GM23248 (cell line): Measurements from ENCODE around the gene MPZL3. TPM values are rescaled to one million over a fixed set of nuclear protein-coding genes. Genes with fewer than 3 reads are reported as not detected.

Experiments
- DNase-seq: peaks from one replicate; pipeline ENCODE4 v3.0.0-alpha.2; 2015
- H2AFZ ChIP-seq: fragments of 200-600 bp; sonication (generic); 2 replicates; pipeline ENCODE4 v1.6.1; 2016; ENCODE audit warnings: antibody characterized with exemption
- H3F3A ChIP-seq: fragments of 200-600 bp; sonication (generic); 2 replicates; pipeline ENCODE4 v1.6.1; 2016; ENCODE audit warnings: mild to moderate bottlenecking, antibody characterized with exemption, mixed run types; ENCODE audit not compliant: insufficient read depth
- H3K27ac ChIP-seq: fragments of 200-600 bp; sonication (generic); 2 replicates; pipeline ENCODE4 v1.5.1; 2016; ENCODE audit warnings: mild to moderate bottlenecking
- H3K27me3 ChIP-seq: fragments of 200-600 bp; sonication (generic); replicated peaks from 2 replicates; pipeline ENCODE4 v1.6.1; 2016; ENCODE audit warnings: mild to moderate bottlenecking; ENCODE audit not compliant: insufficient read depth
- H3K36me3 ChIP-seq: fragments of 200-600 bp; sonication (generic); 2 replicates; pipeline ENCODE4 v1.6.1; 2016; ENCODE audit warnings: low read depth, mild to moderate bottlenecking
- H3K4me1 ChIP-seq: fragments of 200-600 bp; sonication (generic); 2 replicates; pipeline ENCODE4 v1.6.1; 2016; ENCODE audit warnings: mild to moderate bottlenecking; ENCODE audit not compliant: insufficient read depth
- H3K4me2 ChIP-seq: fragments of 200-600 bp; sonication (generic); one replicate; pipeline ENCODE4 v1.6.1; 2016; ENCODE audit warnings: mild to moderate bottlenecking; ENCODE audit not compliant: unreplicated experiment
- H3K4me3 ChIP-seq: fragments of 200-600 bp; sonication (generic); 2 replicates; pipeline ENCODE4 v1.5.1; 2016; ENCODE audit warnings: mild to moderate bottlenecking
- H3K79me2 ChIP-seq: fragments of 200-600 bp; sonication (generic); 2 replicates; pipeline ENCODE4 v1.6.1; 2016; ENCODE audit warnings: mild to moderate bottlenecking; ENCODE audit not compliant: insufficient read depth
- H3K9ac ChIP-seq: fragments of 200-600 bp; sonication (generic); 2 replicates; pipeline ENCODE4 v1.6.1; 2016; ENCODE audit warnings: mild to moderate bottlenecking
- H3K9me2 ChIP-seq: fragments of 200-600 bp; sonication (generic); 2 replicates; pipeline ENCODE4 v1.6.1; 2016; ENCODE audit warnings: mixed run types, mild to moderate bottlenecking, moderate library complexity; ENCODE audit not compliant: insufficient read depth
- H3K9me3 ChIP-seq: fragments of 200-600 bp; sonication (generic); one replicate; pipeline ENCODE4 v1.6.1; 2017; ENCODE audit warnings: low read depth
- H4K20me1 ChIP-seq: fragments of 200-600 bp; sonication (generic); 2 replicates; pipeline ENCODE4 v1.6.0; 2016; ENCODE audit not compliant: insufficient read depth
- EZH2 ChIP-seq: fragments of 200-600 bp; sonication (generic); IDR thresholded peaks from 2 replicates; pipeline ENCODE4 v1.6.1; 2018; ENCODE audit warnings: antibody characterized with exemption, mild to moderate bottlenecking; ENCODE audit not compliant: insufficient read depth, poor library complexity, severe bottlenecking
- EZH2phosphoT487 ChIP-seq: fragments of 200-600 bp; sonication (generic); IDR thresholded peaks from 2 replicates; pipeline ENCODE4 v1.6.1; 2018; ENCODE audit warnings: antibody characterized with exemption, moderate library complexity, mild to moderate bottlenecking, low read depth; ENCODE audit not compliant: insufficient read depth
- WGBS, 2 experiments: methylation state at CpG; one replicate each; pipeline ENCODE4 v1.1.6; 2015 to 2017; ENCODE audit warnings: low lambda C conversion rate in 2 of 2, low coverage in 1 of 2; ENCODE audit errors: missing lambda C conversion rate in 2 of 2; 5-methylcytosine and 5-hydroxymethylcytosine counted together
- in situ Hi-C: fragments of 300-500 bp; cut with MboI; formaldehyde crosslinking; loops from 2 replicates; pipeline ENCODE4 v1.15.0; 2020
- polyA plus RNA-seq: library from polyadenylated mRNA; unstranded; fragments of >200 nt; fragmentation: Nextera tagmentation; extraction: Ambion mirVana; gene quantifications from 2 replicates; pipeline ENCODE4 v1.2.1, GENCODE V29; 2016
- total RNA-seq: library from RNA; depleted of rRNA; stranded (reverse); fragments of >200 nt; shearing (Covaris generic); gene quantifications from 2 replicates; pipeline ENCODE4 v1.2.3, GENCODE V29; 2014

The MPZL3 gene
- total and polyA plus RNA-seq, 2 experiments from 2014 or later: 0.78 to 1.3 TPM

DNA sequence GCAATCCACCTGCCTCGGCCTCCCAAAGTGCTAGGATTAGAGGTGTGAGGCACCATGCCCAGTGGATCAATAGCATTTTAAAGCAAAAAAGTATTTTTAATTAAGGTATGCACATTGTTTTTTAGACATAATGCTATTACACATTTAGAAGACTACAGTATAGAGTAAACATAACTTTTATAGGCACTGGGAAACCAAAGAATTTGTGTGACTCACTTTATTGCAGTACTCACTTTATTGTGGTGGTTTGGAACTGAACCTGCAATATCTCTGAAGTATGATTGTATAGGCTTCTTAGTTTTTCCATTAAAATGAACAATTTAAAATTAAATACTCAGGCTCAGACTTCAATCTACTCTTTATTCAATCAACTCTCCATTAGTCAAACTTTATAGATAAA is 34.8 kb upstream of the MPZL3 start:
- TF ChIP-seq EZH2 (no peak), EZH2phosphoT487 (no peak)
- Histone ChIP-seq H3F3A (no peaks in the 10 kb centered on the region), H3K9ac (no peak overlapping the region), H3K27ac (no peak overlapping the region), H2AFZ (no peak overlapping the region), H3K9me2 (no peaks in the 10 kb centered on the region), H4K20me1 (no peaks in the 10 kb centered on the region), H3K9me3 (no peaks in the 10 kb centered on the region), H3K4me3 (no peak overlapping the region), H3K4me2 (no peak overlapping the region), H3K27me3 (peaks cover 30% of the 10 kb centered on the region), H3K36me3 (no peaks in the 10 kb centered on the region), H3K79me2 (no peaks in the 10 kb centered on the region), H3K4me1 (no peaks in the 10 kb centered on the region)
- in situ Hi-C loops: no loop called here
- WGBS, 2 experiments: 48 to 53% methylated on average over 1 of the region's 1 CpG
- DNase-seq: peak; percentile 44

GRCh38 chr11:118286545-118286944 is 34.4 kb upstream of the MPZL3 start:
- Histone ChIP-seq H3K79me2 (no peaks in the 10 kb centered on the region), H3F3A (no peaks in the 10 kb centered on the region), H2AFZ (no peak overlapping the region), H3K9me2 (no peaks in the 10 kb centered on the region), H3K9me3 (no peaks in the 10 kb centered on the region), H3K4me3 (no peak overlapping the region), H3K27me3 (peaks cover 25% of the 10 kb centered on the region), H3K4me1 (no peaks in the 10 kb centered on the region), H4K20me1 (no peaks in the 10 kb centered on the region), H3K27ac (no peak overlapping the region), H3K4me2 (no peak overlapping the region), H3K9ac (no peak overlapping the region), H3K36me3 (no peaks in the 10 kb centered on the region)
- WGBS, 2 experiments: 48 to 82% methylated on average over 1 to 2 of the region's 2 CpGs
- no peak for TF ChIP-seq EZH2phosphoT487
- no peak for TF ChIP-seq EZH2
- no peak for DNase-seq
- in situ Hi-C loops: no loop called here

DNA sequence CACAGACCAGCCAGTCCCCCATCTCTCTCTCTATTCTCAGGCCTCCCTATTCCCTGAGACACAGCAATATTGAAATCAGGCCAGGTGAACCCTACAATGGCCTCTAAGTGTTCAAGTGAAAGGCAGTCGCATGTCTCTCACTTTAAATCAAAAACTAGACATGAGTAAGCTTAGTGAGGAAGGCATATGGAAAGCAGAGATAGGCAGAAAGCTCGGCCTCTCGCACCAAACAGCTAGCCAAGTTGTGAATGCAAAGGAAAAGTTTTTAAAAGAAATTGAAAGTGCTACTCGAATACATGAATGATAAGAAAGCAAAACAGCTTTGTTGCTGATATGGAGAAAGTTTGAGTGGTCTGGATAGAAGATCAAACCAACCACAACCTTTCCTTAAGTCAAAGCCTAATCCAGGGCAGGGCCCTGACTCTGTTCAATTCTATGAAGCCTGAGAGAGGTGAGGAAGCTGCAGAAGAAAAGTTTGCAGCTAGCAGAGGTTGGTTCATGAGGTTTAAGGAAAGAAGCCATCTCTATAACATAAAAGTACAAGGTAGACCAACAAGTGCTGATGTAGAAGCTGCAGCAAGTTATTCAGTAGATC is 31.7 kb upstream of the MPZL3 start:
- no peak for DNase-seq
- in situ Hi-C loops: no loop called here
- no peak for TF ChIP-seq EZH2
- no peak for TF ChIP-seq EZH2phosphoT487
- peaks cover 16% of the 10 kb centered on the region for H3K27me3 ChIP-seq
- no peak overlapping the region for H3K27ac ChIP-seq
- no peaks in the 10 kb centered on the region for H3F3A ChIP-seq
- no peaks in the 10 kb centered on the region for H3K79me2 ChIP-seq
- 35 to 36% methylated on average over 4 of the region's 4 CpGs for WGBS, 2 experiments
- no peak overlapping the region for H3K4me3 ChIP-seq
- H3K9me2 ChIP-seq: no peaks in the 10 kb centered on the region
- no peak overlapping the region for H3K9ac ChIP-seq
- no peaks in the 10 kb centered on the region for H3K36me3 ChIP-seq
- H4K20me1 ChIP-seq: no peaks in the 10 kb centered on the region
- H3K9me3 ChIP-seq: no peaks in the 10 kb centered on the region
- H3K4me2 ChIP-seq: no peak overlapping the region
- no peak overlapping the region for H2AFZ ChIP-seq
- H3K4me1 ChIP-seq: no peaks in the 10 kb centered on the region

- H3K36me3 ChIP-seq: no peaks in the 10 kb centered on the region
- no peaks in the 10 kb centered on the region for H3K4me1 ChIP-seq
- H3F3A ChIP-seq: no peaks in the 10 kb centered on the region
- H3K9me3 ChIP-seq: no peaks in the 10 kb centered on the region
- H3K79me2 ChIP-seq: no peaks in the 10 kb centered on the region
- no peak overlapping the region for H3K4me2 ChIP-seq
- peaks cover 16% of the 10 kb centered on the region for H3K27me3 ChIP-seq
- no peak overlapping the region for H3K4me3 ChIP-seq
- H3K9me2 ChIP-seq: no peaks in the 10 kb centered on the region
- 39 to 41% methylated on average over 5 of the region's 5 CpGs for WGBS, 2 experiments
- H3K9ac ChIP-seq: no peak overlapping the region
- TF ChIP-seq EZH2phosphoT487 (no peak), EZH2 (no peak)
- no peak overlapping the region for H3K27ac ChIP-seq
- no peaks in the 10 kb centered on the region for H4K20me1 ChIP-seq
- no peak overlapping the region for H2AFZ ChIP-seq
- in situ Hi-C loops: no loop called here
- no peak for DNase-seq
These were observed 31.0 kb upstream of the MPZL3 start for GRCh38 chr11:118283037-118283636.

GRCh38 chr11:118282606-118283005 is 30.4 kb upstream of the MPZL3 start:
- Histone ChIP-seq H3K27ac (no peak overlapping the region), H3K9me3 (no peaks in the 10 kb centered on the region), H3K79me2 (no peaks in the 10 kb centered on the region), H2AFZ (no peak overlapping the region), H3K9ac (no peak overlapping the region), H3K9me2 (no peaks in the 10 kb centered on the region), H3F3A (no peaks in the 10 kb centered on the region), H3K4me3 (no peak overlapping the region), H3K36me3 (no peaks in the 10 kb centered on the region), H3K4me1 (no peaks in the 10 kb centered on the region), H4K20me1 (no peaks in the 10 kb centered on the region), H3K4me2 (no peak overlapping the region), H3K27me3 (peaks cover 11% of the 10 kb centered on the region)
- in situ Hi-C loops: no loop called here
- TF ChIP-seq EZH2phosphoT487: no peak
- no peak for TF ChIP-seq EZH2
- WGBS, 2 experiments: 54 to 56% methylated on average over 6 of the region's 6 CpGs
- DNase-seq: no peak
